SK-N-SH (cell line): Measurements from ENCODE around the gene ZMYND19. TPM values are rescaled to one million over a fixed set of nuclear protein-coding genes. Genes with fewer than 3 reads are reported as not detected.

Source experiments
- CTCF ChIA-PET: fragments of 300-600, 350-600 bp; formaldehyde crosslinking; extraction: SDS; loops from one replicate; lab custom pipeline; 2021; lab: Yijun Ruan, JAX
- POLR2A ChIA-PET: fragments of 350-600 bp; sonication (Branson Sonifier 250); formaldehyde crosslinking; extraction: SDS; loops from one replicate; lab custom pipeline; 2020; ENCODE audit warnings: antibody characterized with exemption, inconsistent platforms; lab: Yijun Ruan, JAX
- DNase-seq: peaks from one replicate; pipeline ENCODE4 v3.0.0; 2012
- H2AFZ ChIP-seq: fragments of 200-600 bp; sonication (generic); 2 replicates; pipeline ENCODE4 v1.8.1; 2016; ENCODE audit warnings: antibody characterized with exemption, mild to moderate bottlenecking, low read depth
- H3F3A ChIP-seq: fragments of 200-600 bp; sonication (generic); replicated peaks from 2 replicates; pipeline ENCODE3; 2016; ENCODE audit warnings: antibody characterized with exemption, mild to moderate bottlenecking; ENCODE audit not compliant: insufficient read depth
- H3K27ac ChIP-seq, 2 experiments: fragments of 200-500 bp in 1 of 2; fragments of 200-600 bp in 1 of 2; sonication (Bioruptor generic) in 1 of 2; sonication (generic), shearing (Covaris generic) in 1 of 2; 2 replicates each; pipeline versions ENCODE4 v1.5.1 to v1.6.1; 2014 to 2016; ENCODE audit warnings: low read depth in 2 of 2, inconsistent platforms in 1 of 2, low read length in 1 of 2, mild to moderate bottlenecking in 1 of 2, mixed read lengths in 1 of 2
- H3K27me3 ChIP-seq: fragments of 200-600 bp; sonication (generic), shearing (Covaris generic); 2 replicates; pipeline ENCODE4 v1.6.1; 2016; ENCODE audit warnings: mixed run types; ENCODE audit not compliant: insufficient read depth
- H3K36me3 ChIP-seq, 2 experiments: fragments of 200-500 bp in 1 of 2; fragments of 200-600 bp in 1 of 2; sonication (Bioruptor generic) in 1 of 2; sonication (generic) in 1 of 2; replicated peaks in 1 of 2; 2 replicates each; pipeline versions ENCODE3 to v1.5.1; 2014 to 2016; ENCODE audit warnings: low read length in 1 of 2, mild to moderate bottlenecking in 1 of 2; ENCODE audit not compliant: insufficient read depth in 2 of 2, control insufficient read depth in 1 of 2
- H3K4me1 ChIP-seq, 2 experiments: fragments of 200-500 bp in 1 of 2; fragments of 200-600 bp in 1 of 2; sonication (Bioruptor generic) in 1 of 2; sonication (generic), shearing (Covaris generic) in 1 of 2; 2 replicates each; pipeline versions ENCODE4 v1.5.1 to v1.6.1; 2014 to 2016; ENCODE audit warnings: low read depth in 1 of 2, low read length in 1 of 2, mixed run types in 1 of 2; ENCODE audit not compliant: insufficient read depth in 2 of 2, control insufficient read depth in 1 of 2
- H3K4me2 ChIP-seq: fragments of 200-600 bp; sonication (generic), shearing (Covaris generic); 2 replicates; pipeline ENCODE4 v1.6.1; 2017; ENCODE audit warnings: mixed run types
- H3K4me3 ChIP-seq, 2 experiments: fragments of 200-500 bp in 1 of 2; fragments of 200-600 bp in 1 of 2; sonication (Bioruptor generic) in 1 of 2; sonication (generic), shearing (Covaris generic) in 1 of 2; 2 replicates each; pipeline versions ENCODE4 v1.5.1 to v1.8.1; 2014 to 2016; ENCODE audit warnings: low read depth in 2 of 2, inconsistent platforms in 1 of 2, low read length in 1 of 2, mild to moderate bottlenecking in 1 of 2, mixed read lengths in 1 of 2, moderate library complexity in 1 of 2
- H3K79me2 ChIP-seq: fragments of 200-600 bp; sonication (generic); 2 replicates; pipeline ENCODE4 v1.8.1; 2017; ENCODE audit warnings: mild to moderate bottlenecking; ENCODE audit not compliant: insufficient read depth
- H3K9ac ChIP-seq: fragments of 200-600 bp; sonication (generic); 2 replicates; pipeline ENCODE4 v1.6.1; 2017; ENCODE audit warnings: mixed run types
- H3K9me2 ChIP-seq: fragments of 200-600 bp; sonication (generic); 2 replicates; pipeline ENCODE4 v1.6.1; 2017; ENCODE audit warnings: mixed run types
- H3K9me3 ChIP-seq: fragments of 200-600 bp; sonication (generic); 2 replicates; pipeline ENCODE4 v1.6.1; 2017; ENCODE audit warnings: mixed run types, mild to moderate bottlenecking, moderate library complexity
- H4K20me1 ChIP-seq: fragments of 200-600 bp; sonication (generic); 2 replicates; pipeline ENCODE4 v1.6.1; 2017; ENCODE audit warnings: mild to moderate bottlenecking, mixed run types; ENCODE audit not compliant: insufficient read depth
- CHD2 ChIP-seq: fragments of 150-350 bp; IDR thresholded peaks from 2 replicates; pipeline ENCODE4 v1.6.1; 2018; ENCODE audit warnings: low read length; ENCODE audit not compliant: partially characterized antibody
- EZH2phosphoT487 ChIP-seq: fragments of 200-600 bp; sonication (generic); IDR thresholded peaks from 2 replicates; pipeline ENCODE4 v1.6.1; 2017; ENCODE audit warnings: low read depth, mixed run types, mild to moderate bottlenecking, antibody characterized with exemption, moderate library complexity, borderline replicate concordance
- FOXM1 ChIP-seq: IDR thresholded peaks from 2 replicates; pipeline ENCODE4 v1.4.0; 2012; ENCODE audit warnings: low read depth, mild to moderate bottlenecking
- GABPA ChIP-seq: IDR thresholded peaks from 2 replicates; pipeline ENCODE4 v1.4.0; 2012; ENCODE audit warnings: low read depth, mild to moderate bottlenecking
- GATA2 ChIP-seq: sonication (generic); formaldehyde crosslinking; IDR thresholded peaks from 2 replicates; pipeline ENCODE4 v1.5.0; 2020; ENCODE audit warnings: mild to moderate bottlenecking, missing genetic modification reagents
- JUND ChIP-seq: IDR thresholded peaks from 2 replicates; pipeline ENCODE4 v1.4.0; 2012
- MAX ChIP-seq: IDR thresholded peaks from 2 replicates; pipeline ENCODE4 v1.4.0; 2012; ENCODE audit warnings: low read depth
- MXI1 ChIP-seq: IDR thresholded peaks from 2 replicates; pipeline ENCODE4 v1.6.1; 2012; ENCODE audit warnings: mild to moderate bottlenecking, low read depth, low read length, improper control_type of control experiment
- POLR2AphosphoS5 ChIP-seq: IDR thresholded peaks from 2 replicates; pipeline ENCODE4 v1.6.1; 2012; ENCODE audit warnings: low read depth, low read length
- RCOR1 ChIP-seq: fragments of 150-350 bp; IDR thresholded peaks from 2 replicates; pipeline ENCODE4 v1.6.1; 2017; ENCODE audit warnings: antibody characterized with exemption, low read length
- RFX5 ChIP-seq: IDR thresholded peaks from 2 replicates; pipeline ENCODE4 v1.6.1; 2012; ENCODE audit warnings: mild to moderate bottlenecking, improper control_type of control experiment, low read length
- RXRA ChIP-seq: IDR thresholded peaks from 2 replicates; pipeline ENCODE4 v1.4.0; 2012; ENCODE audit warnings: low read depth, mild to moderate bottlenecking, borderline replicate concordance
- TEAD4 ChIP-seq: IDR thresholded peaks from 2 replicates; pipeline ENCODE4 v1.4.0; 2012; ENCODE audit warnings: mild to moderate bottlenecking, borderline replicate concordance; ENCODE audit not compliant: insufficient read depth
- WGBS: methylation state at CpG from one replicate; pipeline ENCODE4 v1.1.6; 2017; ENCODE audit warnings: low lambda C conversion rate; 5-methylcytosine and 5-hydroxymethylcytosine counted together
- polyA plus RNA-seq, 3 experiments: library from polyadenylated mRNA; depleted of rRNA; stranded (reverse); fragments of >200 nt; gene quantifications; 2 replicates each; pipeline ENCODE4 v1.2.3, GENCODE V29; 2012
- TF ChIP-seq, protein P1 (sequence below): IDR thresholded peaks from 2 replicates; pipeline ENCODE4 v1.4.0; 2012; ENCODE audit warnings: low read depth, borderline replicate concordance
- TF ChIP-seq, protein P2 (sequence below): fragments of 150-350 bp; IDR thresholded peaks from 2 replicates; pipeline ENCODE4 v1.6.1; 2017; ENCODE audit warnings: antibody characterized with exemption, low read length, low read depth, borderline replicate concordance
- TF ChIP-seq, protein P3 (sequence below): fragments of 200-600 bp; sonication (generic); IDR thresholded peaks from 2 replicates; pipeline ENCODE4 v1.6.1; 2017; ENCODE audit warnings: antibody characterized with exemption, mild to moderate bottlenecking, moderate library complexity

Gene ZMYND19
- polyA plus RNA-seq, 1 of the 3 experiments (the other 2 are of a cell fraction): 43.1 TPM

DNA sequence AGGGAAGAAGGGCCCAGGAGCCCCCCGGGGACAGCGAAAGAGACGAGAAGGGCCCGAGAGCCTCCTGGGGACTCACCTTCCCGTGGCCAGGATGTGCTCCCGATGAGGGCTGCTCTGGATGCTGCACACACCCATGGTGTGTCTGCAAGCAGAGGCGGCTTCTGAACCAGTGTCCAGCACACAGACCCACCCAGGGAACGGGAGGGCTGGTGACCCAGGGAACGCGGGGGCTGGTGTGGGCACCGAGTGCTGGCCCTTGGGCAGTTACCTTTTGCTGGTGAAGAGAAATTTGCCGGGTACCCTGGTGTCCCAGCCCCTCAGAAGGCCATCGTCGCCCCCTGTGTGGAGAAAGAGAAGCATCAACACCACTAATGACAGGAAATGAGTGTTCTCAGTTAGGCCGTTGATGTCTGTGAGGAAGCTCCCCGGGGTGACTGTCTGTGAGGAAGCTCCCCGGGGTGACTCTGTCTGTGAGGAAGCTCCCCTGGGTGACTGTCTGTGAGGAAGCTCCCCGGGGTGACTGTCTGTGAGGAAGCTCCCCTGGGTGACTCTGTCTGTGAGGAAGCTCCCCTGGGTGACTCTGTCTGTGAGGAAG, 25.4 kb downstream of the ZMYND19 start:
- no peak for DNase-seq
- TF ChIP-seq, protein P1, sequence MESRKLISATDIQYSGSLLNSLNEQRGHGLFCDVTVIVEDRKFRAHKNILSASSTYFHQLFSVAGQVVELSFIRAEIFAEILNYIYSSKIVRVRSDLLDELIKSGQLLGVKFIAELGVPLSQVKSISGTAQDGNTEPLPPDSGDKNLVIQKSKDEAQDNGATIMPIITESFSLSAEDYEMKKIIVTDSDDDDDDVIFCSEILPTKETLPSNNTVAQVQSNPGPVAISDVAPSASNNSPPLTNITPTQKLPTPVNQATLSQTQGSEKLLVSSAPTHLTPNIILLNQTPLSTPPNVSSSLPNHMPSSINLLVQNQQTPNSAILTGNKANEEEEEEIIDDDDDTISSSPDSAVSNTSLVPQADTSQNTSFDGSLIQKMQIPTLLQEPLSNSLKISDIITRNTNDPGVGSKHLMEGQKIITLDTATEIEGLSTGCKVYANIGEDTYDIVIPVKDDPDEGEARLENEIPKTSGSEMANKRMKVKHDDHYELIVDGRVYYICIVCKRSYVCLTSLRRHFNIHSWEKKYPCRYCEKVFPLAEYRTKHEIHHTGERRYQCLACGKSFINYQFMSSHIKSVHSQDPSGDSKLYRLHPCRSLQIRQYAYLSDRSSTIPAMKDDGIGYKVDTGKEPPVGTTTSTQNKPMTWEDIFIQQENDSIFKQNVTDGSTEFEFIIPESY: no peak
- TF ChIP-seq, protein P2, sequence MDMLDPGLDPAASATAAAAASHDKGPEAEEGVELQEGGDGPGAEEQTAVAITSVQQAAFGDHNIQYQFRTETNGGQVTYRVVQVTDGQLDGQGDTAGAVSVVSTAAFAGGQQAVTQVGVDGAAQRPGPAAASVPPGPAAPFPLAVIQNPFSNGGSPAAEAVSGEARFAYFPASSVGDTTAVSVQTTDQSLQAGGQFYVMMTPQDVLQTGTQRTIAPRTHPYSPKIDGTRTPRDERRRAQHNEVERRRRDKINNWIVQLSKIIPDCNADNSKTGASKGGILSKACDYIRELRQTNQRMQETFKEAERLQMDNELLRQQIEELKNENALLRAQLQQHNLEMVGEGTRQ: no peak
- TF ChIP-seq JUND: no peak
- no peak for TF ChIP-seq MAX
- no peak for TF ChIP-seq POLR2AphosphoS5
- no peak for TF ChIP-seq FOXM1
- no peak for TF ChIP-seq GABPA
- TF ChIP-seq RXRA: no peak
- no peak for TF ChIP-seq RFX5
- Histone ChIP-seq H3K79me2 (peaks cover 4% of the 10 kb centered on the region; the same call in 1 of the 2 replicates), H3K27me3 (no peaks in the 10 kb centered on the region), H3F3A (no peaks in the 10 kb centered on the region), H2AFZ (no peak overlapping the region), H3K27ac (no peak overlapping the region), H3K9me3 (no peaks in the 10 kb centered on the region), H3K9me2 (no peaks in the 10 kb centered on the region), H4K20me1 (no peaks in the 10 kb centered on the region), H3K4me1 (no peaks in the 10 kb centered on the region), H3K4me3 (no peak overlapping the region), H3K36me3 (peaks cover 3 to 24% of the 10 kb centered on the region in 2 experiments), H3K4me2 (no peak overlapping the region), H3K9ac (no peak overlapping the region)
- ChIA-PET CTCF (no interaction called here), POLR2A (no interaction called here)
- 96% methylated on average over 13 of the region's 18 CpGs for WGBS

DNA sequence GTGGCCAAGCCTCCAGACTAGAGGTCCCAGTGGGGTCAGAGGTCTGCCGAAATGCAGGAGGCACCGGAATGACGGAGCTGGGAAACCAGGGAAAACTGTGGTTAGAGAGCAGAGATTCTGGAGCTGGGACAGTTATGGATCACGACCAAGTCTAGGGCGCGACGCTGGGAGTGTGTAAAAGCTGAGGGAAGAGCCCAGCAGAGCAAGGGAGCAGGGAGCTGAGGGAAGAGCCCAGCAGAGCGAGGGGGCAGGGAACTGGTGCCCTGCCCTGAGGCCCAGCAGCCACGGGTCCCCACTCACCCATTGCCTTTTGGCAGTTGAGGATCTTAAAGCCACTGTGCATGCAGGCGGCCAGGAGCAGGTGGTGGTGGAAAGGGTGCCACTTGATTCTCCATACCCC, 26.2 kb downstream of the ZMYND19 start:
- TF ChIP-seq MXI1 (no peak), RXRA (no peak), GATA2 (CRISPR knock-in tag) (no peak), FOXM1 (no peak), CHD2 (no peak), TEAD4 (no peak), EZH2phosphoT487 (no peak), POLR2AphosphoS5 (no peak), RCOR1 (no peak), MAX (no peak)
- TF ChIP-seq, protein P3, sequence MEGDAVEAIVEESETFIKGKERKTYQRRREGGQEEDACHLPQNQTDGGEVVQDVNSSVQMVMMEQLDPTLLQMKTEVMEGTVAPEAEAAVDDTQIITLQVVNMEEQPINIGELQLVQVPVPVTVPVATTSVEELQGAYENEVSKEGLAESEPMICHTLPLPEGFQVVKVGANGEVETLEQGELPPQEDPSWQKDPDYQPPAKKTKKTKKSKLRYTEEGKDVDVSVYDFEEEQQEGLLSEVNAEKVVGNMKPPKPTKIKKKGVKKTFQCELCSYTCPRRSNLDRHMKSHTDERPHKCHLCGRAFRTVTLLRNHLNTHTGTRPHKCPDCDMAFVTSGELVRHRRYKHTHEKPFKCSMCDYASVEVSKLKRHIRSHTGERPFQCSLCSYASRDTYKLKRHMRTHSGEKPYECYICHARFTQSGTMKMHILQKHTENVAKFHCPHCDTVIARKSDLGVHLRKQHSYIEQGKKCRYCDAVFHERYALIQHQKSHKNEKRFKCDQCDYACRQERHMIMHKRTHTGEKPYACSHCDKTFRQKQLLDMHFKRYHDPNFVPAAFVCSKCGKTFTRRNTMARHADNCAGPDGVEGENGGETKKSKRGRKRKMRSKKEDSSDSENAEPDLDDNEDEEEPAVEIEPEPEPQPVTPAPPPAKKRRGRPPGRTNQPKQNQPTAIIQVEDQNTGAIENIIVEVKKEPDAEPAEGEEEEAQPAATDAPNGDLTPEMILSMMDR: no peak
- TF ChIP-seq, protein P2: no peak
- Histone ChIP-seq H4K20me1 (no peaks in the 10 kb centered on the region), H3K9ac (no peak overlapping the region), H3K27ac (no peak overlapping the region), H3K36me3 (peaks cover 8 to 25% of the 10 kb centered on the region in 2 experiments), H3K27me3 (no peaks in the 10 kb centered on the region), H3K79me2 (peaks cover 4% of the 10 kb centered on the region; the same call in 1 of the 2 replicates), H3K9me2 (no peaks in the 10 kb centered on the region), H3K4me1 (no peaks in the 10 kb centered on the region), H2AFZ (no peak overlapping the region), H3K4me3 (no peak overlapping the region), H3F3A (no peaks in the 10 kb centered on the region), H3K4me2 (no peak overlapping the region), H3K9me3 (no peaks in the 10 kb centered on the region)
- DNase-seq: no peak
- 100% methylated on average over 7 of the region's 10 CpGs for WGBS
- POLR2A ChIA-PET: no interaction called here
- CTCF ChIA-PET: interaction anchor here (0.9 to 1.2 kb wide), 2 partner anchors 12 to 15 kb away, joined by 4 read pairs; partner anchors contain the start of gene MRPL41
